Coronary artery (tissue), 2 donors: ENCODE results near the gene CCNB1IP1.
"Not testable (repeated sequence)": the region's sequence is repeated elsewhere in the genome, so short reads cannot be mapped to it uniquely, and the experiment has no call there.

Source experiments
- DNase-seq: peaks from one replicate; pipeline ENCODE4 v3.0.0-alpha.2; 2017; ENCODE audit warnings: low spot score
- H3K27ac ChIP-seq, 2 donors: fragments of 200-600 bp; sonication (generic); one replicate each; pipeline ENCODE4 v1.5.1; 2016 to 2019
- H3K4me3 ChIP-seq: fragments of 200-600 bp; sonication (generic); 2 replicates; pipeline ENCODE4 v1.5.1; 2016; ENCODE audit warnings: mild to moderate bottlenecking, moderate library complexity
- CTCF ChIP-seq: fragments of 200-600 bp; sonication (generic); IDR thresholded peaks from one replicate; pipeline ENCODE4 v1.5.1; 2019; ENCODE audit warnings: antibody characterized with exemption

CCNB1IP1 gene

GRCh38 chr14:20375471-20375870 is 42.4 kb upstream of the CCNB1IP1 start:
- DNase-seq = no peak
- TF ChIP-seq CTCF = no peak
- H3K27ac ChIP-seq = no peak overlapping the region
- H3K4me3 ChIP-seq = no peak overlapping the region

GRCh38 chr14:20372796-20373195 is 39.7 kb upstream of the CCNB1IP1 start:
- DNase-seq = no peak
- H3K4me3 ChIP-seq = no peak overlapping the region
- TF ChIP-seq CTCF = no peak
- H3K27ac ChIP-seq = no peak overlapping the region

- no peak overlapping the region for H3K4me3 ChIP-seq
Observed at GRCh38 chr14:20365928-20366327, 32.8 kb upstream of the CCNB1IP1 start.

GRCh38 chr14:20358474-20358873 is 25.4 kb upstream of the CCNB1IP1 start:
- DNase-seq, H3K27ac ChIP-seq, H3K4me3 ChIP-seq: not testable (repeated sequence)

More at GRCh38 chr14:20365928-20366327, 32.8 kb upstream of the CCNB1IP1 start:
- H3K27ac ChIP-seq = no peak overlapping the region
- no peak for TF ChIP-seq CTCF
- DNase-seq = no peak

DNA sequence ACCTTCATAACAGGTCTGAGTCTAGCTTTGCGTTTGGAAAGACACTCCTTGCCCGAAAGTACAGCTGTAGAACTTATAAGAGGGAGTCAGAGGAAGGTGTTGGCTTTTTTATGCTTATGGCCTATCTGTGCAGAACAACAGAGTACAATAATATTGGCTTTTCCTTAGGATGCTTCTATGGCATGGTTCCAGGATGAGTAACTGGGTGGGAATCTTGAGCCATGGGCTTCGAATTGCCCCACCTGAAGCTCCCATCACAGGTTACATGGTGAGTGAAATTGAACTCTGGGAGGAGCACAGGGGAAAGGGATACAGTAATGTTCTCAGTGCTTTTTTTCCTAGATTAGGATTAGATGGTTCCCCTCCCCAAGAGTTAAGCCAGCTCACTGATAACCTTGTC is 23.3 kb upstream of the CCNB1IP1 start:
- Histone ChIP-seq H3K27ac (no peak overlapping the region), H3K4me3 (no peak overlapping the region)
- no peak for TF ChIP-seq CTCF
- DNase-seq = no peak

- no peak for TF ChIP-seq CTCF
Observed at GRCh38 chr14:20350860-20351259, 17.8 kb upstream of the CCNB1IP1 start.

GRCh38 chr14:20350282-20350681 is 17.2 kb upstream of the CCNB1IP1 start:
- Histone ChIP-seq H3K4me3 (no peak overlapping the region), H3K27ac (no peak overlapping the region)
- no peak for TF ChIP-seq CTCF
- no peak for DNase-seq

More at GRCh38 chr14:20350860-20351259, 17.8 kb upstream of the CCNB1IP1 start:
- H3K4me3 ChIP-seq = no peak overlapping the region
- DNase-seq = no peak
- no peak overlapping the region for H3K27ac ChIP-seq

DNA sequence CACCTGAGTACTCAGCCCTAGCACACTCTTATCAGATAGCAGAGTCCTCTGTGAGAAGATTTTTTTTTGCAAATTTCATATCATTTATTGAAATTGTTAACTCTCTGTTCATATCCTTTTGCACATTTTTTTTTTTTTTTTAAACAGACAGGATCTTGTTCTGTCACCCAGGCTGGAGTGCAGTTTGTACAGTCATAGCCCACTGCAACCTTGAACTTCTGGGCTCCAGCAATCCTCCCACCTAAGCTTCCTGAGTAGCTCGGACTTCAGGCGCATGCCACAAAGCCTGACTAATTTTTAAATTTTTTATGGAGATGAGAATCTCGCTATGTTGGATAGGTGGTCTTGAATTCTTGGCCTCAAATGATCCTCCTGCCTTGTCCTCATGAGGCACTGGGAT is 14.7 kb upstream of the CCNB1IP1 start:
- H3K4me3 ChIP-seq = no peak overlapping the region
- DNase-seq = no peak

More for the DNA sequence above, 14.7 kb upstream of the CCNB1IP1 start:
- no peak overlapping the region for H3K27ac ChIP-seq
- TF ChIP-seq CTCF = no peak
